GM21528 (cell line): ENCODE measurements around the gene SOX1.

Experiments used
- ATAC-seq: cut with Tn5 transposase; IDR thresholded peaks from one replicate; pipeline ENCODE4 v1.9.1; 2021; ENCODE audit warnings: mild to moderate bottlenecking, moderate library complexity; ENCODE audit not compliant: unreplicated experiment, low FRiP score

The SOX1 gene

DNA sequence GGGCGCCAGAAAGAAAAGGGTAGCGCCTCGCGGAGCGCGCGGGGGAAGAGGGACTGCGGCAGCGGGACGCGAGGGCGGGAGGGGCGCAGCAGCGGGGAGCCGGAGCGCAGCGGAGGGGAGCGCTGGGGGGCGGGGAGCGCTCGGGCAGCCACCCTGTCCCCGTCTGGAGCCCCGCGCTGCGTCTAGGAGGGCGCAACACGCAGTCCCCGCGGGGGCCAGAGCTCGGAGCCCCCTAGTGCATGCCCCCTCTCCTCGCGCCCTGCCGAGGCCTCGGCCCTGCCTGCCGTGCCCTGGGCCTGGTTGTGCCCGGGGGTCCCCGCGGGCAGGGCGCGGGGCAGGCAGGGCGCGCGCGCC lies 37.9 kb downstream of the SOX1 start:
- ATAC-seq = no peak

DNA sequence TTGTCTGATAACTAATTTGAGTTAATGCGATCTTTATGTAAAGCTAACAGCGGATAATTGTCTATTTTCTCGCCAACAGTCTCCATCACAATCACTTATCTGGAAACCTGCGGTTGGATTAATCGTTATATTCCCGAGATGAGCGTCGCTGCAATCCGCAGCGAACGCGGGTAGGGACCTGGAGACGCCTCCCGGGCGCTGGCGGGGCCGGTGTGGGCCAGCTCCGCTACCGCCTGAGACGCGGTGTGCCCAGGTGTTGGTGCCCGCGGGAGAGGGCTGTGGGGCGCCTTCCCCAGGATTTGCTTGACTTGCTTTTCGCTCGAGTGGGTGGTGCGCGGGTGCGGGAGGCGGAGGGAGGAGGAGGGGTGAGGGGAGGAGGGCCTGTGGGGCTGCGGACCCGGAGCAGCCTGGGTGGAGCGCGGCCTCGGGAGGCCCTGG lies 38.3 kb downstream of the SOX1 start:
- no peak for ATAC-seq

DNA sequence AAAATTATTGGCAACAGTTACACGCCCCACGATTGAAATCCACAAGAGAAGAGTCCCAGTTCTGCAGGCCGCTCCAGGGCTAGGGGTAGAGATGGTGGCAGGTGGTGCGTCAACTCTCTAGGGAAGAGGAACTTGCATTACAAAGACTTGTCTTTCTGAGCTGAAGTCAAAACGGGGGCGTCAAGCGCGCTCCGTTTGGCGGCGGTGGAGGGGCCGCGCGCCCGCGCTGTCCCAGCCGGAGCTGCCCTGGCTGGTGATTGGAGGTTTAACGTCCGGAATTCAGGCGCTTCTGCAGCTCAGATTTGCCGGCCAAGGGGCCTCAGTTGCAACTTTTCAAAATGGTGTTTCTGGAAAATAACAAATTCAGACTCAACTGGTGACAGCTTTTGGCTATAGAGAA lies 38.9 kb downstream of the SOX1 start:
- no peak for ATAC-seq

DNA sequence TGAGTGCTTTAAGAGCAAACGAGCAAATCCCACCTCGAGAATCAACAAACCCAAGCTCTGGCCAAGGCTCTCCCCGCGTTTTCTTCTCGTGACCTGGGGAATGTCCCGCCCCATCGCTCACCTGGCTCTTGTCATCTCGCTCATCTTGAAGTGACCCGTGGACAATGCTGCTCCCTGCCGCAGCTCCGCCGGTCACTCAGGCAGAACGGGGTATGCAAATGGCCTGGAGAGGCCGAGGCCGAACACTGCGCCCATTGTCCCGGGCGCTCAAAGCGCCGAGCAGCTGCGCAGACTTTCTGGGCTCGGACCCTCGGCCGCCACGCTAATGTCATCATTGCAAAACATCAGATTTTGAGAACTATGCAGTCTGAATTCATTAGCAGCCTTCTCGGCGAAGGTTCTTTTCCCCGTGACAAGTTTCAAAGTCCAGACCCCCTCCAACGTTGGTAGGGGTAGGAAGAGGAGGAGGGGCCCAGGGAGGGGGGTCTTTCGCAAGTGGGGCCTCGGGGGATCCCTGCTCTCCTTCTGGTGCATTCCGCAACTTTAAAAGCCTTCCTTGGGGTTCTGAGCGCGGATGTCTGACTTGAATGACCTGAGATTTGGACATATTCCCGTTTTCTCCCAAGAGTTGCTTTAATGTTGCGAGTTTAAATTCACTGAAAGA lies 39.7 kb downstream of the SOX1 start:
- ATAC-seq = no peak

DNA sequence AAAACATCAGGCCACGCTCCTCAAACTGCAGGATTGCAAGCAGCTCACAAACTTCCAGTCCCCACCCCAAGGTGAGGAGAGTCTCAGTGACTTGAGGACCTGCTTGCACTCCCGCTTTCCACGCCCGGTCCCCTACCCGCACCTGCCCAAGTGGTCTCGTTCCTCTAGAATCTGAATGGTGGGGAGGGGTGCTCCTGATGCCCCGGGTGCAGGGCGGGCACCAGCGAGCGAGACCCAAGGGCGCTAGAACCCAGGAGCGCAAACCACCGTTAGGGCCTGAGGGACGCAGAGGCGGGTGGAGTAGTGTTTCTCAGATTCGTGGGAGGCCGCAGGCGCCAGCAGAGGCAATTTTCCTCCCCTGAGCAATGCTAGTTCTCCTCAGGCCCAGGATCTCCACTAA lies 40.3 kb downstream of the SOX1 start:
- ATAC-seq = no peak

DNA sequence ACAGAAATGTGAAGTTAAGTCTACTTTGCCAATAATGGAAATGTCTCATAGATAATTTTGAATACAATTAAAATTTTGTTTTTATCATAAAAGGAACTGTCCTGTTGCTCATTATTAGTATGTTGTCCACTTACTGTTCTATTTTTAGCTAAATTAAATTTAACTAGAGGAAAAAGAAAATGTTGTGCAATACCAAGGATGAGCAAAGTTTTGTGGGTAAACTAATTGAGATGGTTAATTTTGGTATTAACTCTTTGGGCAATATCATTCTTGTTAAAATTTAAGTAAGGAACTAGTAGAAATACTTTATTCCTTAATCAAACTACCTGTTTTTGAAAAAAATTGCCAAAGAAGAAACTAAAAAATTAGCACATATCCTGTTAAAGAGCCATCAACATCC lies 43.5 kb downstream of the SOX1 start:
- ATAC-seq = no peak

DNA sequence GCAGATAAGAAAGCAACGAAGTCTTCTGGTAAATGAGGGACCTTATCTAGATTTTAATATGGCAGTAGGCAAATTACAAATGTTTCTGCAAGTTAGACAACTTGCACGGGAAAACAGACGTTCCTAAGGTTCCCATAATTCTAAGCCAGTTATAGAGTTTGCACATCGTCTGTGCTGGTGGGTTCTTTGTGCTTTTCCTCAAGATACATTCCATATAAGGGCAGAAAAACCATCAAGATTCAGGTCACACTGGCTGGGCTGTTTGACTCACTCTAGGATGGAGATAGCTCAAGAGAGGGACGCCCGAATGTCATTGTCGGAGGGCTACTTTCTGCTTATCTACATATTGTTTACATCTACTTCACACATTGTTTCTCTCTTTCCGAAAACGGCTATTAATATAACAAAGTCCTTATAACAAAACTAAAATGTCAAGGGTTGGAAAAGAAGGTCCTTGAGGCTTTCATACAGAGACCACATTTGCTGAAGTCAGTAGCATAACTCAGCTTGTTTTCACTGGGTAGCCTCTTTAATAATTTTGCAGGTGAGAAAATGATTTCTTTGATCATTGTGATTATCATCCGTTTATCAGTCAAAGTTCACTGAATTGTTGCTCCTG lies 44.4 kb downstream of the SOX1 start:
- ATAC-seq = no peak

DNA sequence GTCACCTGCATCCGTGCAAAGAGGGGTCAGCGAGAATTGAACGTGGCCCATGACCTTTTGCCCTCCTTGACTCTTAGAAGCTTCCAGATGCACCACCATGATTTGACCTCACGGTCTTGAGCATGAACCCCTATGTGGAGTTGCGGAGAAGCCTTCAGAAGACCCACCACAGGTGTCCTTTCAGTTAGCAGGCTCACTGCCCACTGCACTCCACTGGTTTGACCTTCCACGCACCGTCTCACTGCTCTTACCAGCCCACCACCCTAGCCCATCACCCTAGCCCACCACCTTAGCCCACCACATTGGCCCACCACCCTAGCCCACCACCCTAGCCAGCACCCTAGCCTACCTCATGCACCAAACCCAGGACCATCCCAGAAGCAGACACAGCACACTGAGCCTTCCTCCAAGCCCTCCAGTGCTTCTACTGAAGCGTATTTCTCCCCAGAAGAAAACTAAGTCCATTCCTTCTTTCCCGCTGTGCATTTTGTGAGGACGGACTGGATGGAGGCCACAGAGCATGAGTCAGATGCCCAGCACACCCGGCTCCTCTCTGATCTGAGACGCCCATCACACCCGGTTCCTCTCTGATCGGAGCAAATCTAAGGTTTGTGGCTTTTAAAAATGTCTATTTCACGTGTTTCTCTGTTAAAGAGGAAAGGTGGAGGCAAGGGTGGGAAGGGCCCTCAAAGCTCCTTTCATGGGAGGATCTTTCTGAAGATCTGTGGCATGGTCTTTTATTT lies 45.8 kb downstream of the SOX1 start:
- no peak for ATAC-seq

DNA sequence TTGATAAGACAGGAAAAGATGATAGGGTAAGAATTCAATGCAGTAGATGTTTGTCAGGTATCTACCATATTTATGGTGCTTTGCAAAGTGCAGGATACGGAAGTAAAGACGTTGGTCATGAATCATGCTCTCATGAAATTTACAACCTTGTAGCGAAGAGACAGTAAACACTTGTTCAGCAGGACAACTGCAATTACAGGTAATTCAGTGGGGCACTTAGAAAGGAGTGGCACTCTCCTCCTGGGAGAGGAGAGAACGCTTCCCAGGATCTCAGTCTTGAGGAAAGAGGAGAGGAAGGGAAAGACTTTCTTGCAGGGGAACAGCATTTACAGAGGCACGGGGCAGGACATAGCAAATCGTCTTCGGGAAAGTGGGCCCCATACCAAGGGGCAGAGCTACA lies 46.4 kb downstream of the SOX1 start:
- ATAC-seq = no peak

DNA sequence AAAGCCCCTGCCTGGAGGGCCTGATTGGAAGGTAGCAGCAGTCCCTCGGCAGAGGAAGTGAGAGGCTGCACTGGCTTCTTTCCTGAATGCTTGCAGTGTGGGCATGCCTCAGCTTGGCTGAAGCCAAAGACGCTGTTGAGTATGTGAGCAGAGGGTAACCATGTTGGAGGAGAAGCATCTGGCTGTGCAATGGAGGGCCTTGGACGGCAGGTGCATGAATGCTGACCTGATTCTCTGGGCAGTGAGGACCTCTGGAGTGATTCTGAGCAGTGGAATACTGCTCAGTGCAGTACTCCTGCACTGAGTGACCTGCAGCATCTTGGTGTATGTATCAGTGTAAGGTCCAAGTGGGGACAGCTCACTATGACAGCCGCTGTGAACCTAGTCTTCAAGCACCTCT lies 46.9 kb downstream of the SOX1 start:
- ATAC-seq = no peak

DNA sequence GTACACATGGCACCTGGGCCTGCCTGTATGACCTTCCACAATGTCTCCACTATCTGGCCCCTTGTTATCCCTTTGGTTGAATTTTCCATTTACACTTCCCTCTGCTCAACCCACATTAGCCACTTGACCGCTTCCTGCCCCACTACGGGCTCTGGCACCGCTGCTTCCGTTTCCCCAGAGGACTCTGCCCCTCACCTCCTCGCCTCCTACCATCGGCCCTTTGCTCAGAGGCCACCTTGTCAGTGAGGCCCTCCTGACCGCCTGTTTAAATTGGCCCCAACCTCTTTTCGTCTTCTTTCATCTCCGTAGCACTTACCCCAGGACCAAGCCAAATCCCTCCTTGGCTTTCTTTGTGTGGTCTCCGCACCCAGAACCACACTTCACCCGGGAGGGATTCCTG lies 47.4 kb downstream of the SOX1 start:
- ATAC-seq = no peak

DNA sequence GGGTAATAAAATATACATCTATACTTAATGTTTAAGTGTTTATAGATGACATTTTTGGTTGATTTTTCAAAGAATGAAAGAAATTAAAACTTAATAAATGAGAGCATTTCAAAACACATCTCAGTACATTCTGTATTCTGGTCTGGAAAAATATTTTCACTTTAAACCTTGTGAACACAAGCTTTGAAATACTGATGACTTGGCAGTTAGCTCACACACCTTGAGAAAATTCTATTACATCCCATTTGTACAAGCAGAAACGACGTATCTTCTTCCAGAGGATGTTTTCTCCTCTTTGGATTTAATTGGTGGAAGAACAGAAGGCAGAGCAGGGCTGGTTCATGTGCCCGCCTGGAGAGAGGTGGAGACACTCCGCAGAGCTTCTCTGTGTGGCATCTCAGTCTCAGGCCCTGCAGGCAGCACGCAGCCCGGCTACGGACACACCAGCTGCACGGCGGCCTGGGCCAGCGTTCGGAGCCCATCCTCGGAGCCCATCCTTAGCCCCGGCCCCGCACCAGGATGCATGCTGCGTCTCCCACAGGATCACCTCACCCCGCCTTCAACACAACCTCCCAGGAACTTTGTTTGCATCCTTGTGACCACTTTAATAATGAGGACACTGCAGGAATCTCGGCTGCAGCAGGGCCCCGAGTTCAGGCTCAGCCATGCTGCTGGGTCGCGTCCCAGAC lies 48.6 kb downstream of the SOX1 start:
- no peak for ATAC-seq

DNA sequence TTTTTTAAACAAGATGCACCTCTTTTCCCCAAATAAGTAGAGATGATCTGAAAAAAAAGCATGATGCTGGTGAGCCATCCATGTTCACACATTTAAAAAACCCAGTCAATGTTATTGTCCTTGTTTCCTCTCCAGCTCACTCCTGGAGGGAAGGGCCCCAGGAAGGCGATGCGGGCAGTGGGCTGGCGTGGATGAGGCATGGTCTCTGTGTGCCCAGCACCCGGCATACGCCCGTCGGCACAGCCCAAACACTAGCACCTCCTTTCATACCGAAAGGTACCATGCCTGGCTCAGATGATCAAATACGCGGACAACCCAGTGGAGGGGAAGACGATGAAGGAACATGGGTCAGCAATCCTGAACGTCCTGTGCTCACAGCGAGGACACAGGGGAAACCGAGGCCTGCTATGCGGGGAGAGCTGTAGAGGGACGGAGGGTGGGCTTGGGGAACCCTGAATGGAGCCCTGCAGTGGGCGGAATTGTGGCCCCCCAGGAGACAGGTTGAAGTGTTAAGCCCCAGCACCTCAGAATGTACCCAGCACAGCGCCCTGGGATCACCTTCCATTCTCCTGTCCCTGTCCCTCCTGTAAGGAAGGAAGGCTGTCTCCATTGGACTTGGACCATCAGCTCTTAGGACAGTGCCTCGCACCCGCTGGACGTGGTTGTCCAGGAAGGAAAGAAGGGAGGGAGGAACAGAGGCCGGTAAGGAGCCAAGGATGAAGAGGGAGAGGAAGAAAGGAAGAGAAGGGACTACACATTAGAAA lies 49.4 kb downstream of the SOX1 start:
- ATAC-seq = no peak

DNA sequence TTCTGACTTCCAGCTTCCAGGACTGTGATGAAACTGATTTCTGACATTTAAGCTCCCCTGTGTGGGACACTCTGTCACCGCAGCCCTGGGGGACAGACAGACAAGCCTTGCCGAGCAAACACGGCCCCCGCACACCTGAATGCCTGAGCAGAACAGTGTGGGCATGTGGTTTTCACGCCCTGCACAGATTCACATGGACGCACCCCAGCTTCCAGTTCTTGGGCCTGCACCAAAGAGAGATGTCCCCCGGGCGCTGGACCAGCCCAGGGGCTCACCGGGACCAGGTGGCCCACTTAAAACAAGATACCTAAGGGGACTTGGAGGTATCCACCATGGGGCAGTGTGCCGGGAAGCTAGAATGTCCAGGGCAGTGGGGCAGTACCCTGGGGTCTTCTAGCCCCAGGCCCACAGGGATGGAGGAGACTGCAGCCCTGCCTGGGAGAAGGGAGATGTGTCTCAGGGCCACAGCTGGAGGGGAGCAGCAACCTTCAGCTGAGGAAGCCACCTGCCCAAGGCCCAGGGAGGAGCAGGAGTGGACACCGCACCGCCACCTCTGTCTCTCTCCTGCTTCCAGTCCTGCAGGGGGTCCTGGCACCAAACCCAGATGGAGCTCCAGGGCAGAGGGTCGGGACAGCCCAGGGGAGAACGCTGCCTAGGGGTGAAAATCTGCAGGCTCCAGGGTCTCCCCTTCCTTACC lies 50.5 kb downstream of the SOX1 start:
- ATAC-seq = no peak

DNA sequence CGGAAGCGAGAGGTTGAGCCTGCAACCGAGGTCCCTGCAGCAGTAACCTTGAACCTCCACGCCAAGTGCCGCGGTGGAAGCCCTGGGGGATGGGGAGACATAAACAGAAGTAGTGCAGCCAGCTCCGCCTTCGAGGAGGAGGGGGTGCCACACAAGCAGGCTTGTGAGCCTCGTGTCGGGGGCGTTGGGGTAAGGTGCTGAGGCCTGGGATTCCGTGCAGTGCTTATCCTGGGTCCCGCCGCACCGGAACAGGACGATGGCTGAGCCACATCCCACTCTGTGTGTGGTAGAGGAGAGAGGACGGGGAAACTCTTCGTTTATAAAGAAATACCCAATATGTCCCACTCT lies 51.0 kb downstream of the SOX1 start:
- ATAC-seq = no peak

DNA sequence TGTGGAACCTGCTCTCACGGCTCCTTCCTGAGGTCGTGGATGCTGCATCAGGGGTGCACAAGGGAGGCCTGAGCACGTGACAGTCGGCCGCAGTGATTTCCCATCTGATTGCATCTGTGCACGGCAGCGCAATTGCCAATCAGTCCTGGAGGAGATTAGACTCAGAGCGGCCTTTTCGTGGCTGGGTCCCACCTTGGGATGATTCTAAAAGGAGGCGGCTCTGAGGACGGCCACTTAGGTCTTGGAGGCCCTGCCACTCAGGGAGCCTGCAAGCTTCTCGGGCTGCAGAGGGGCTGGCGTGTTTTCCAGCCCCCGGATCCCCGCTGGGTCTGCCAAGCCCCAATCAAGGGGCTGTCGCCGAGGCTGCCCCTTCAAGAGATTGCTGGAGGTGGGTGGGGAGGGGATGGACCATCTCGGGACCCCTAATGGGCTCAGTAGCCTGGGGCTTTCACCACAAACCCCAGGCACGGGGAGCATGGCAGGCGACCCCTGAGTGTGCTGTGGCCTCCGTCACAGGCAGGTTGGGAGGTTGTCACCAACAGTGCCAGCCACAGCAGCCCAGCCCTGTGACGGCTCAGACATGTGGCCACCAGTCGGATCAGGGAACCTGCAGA lies 51.6 kb downstream of the SOX1 start:
- ATAC-seq = no peak

DNA sequence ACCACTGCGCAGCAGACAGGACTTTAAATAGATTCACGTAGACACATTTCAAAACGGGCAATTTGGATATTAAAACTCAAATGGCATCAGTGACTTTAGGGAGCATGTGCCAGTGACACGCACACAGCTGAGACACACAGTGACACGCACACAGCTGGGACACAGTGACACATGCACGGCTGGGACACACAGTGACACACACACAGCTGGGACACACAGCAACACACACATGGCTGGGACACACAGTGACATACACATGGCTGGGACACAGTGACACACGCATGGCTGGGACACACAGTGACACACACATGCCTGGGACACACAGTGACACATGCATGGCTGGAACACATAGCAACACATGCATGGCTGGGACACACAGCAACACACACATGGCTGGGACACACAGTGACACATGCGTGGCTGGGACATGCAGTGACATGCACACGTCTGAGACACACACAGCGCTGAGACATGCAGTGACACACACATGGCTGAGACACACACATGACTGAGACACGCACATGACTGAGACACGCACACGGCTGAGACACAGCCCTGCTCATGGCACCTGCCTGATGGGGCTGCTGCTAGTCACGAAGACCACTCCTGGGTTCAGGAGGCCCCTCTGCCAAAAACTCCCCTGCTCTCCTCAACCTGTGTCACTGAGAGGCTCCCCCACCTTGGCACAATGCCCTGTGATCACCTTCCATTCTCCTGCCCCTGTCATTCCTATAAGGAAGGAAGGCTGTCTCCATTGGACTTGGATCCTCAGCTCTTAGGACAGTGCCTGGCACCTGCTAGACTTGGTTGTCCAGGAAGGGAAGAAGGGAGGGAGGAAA lies 52.5 kb downstream of the SOX1 start:
- no peak for ATAC-seq

DNA sequence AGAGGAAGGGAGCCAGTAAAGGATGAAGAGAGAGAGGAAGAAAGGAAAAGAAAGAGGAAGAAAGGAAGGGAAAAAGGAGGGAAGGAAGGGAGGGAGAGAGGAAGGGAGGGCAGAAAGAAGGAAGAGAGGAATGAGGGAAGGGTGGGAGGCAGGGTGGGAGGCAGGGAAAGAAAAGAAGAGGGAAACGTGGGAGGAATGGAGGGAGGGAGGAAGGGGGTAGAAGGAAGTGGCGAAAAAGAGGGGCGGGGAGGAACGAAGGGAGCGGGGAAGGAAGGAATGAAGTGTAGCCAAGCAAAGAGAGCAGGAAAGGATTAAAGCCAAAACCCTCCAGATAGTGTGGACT lies 53.1 kb downstream of the SOX1 start:
- ATAC-seq = no peak
